ENCODE measurements around the gene RPL37. TPM values are rescaled to one million over a fixed set of nuclear protein-coding genes. Genes with fewer than 3 reads are reported as not detected.
A peak's percentile ranks its signal among the peaks of the same experiment; 100 is the strongest.
"Not testable (repeated sequence)": the region's sequence is repeated elsewhere in the genome, so short reads cannot be mapped to it uniquely, and the experiment has no call there.

Gene RPL37
- total RNA-seq, 1 donor from 2014 or later, result 965 TPM

- intact Hi-C loops (cut with DNase I), result no loop called here
- no peak for TF ChIP-seq CTCF (IDR thresholded peaks at IDR 0.05)
- DNase-seq (no peak), ATAC-seq (no peak)
- peaks cover 34% of the 10 kb centered on the region for H3K4me1 ChIP-seq
- no peaks in the 10 kb centered on the region for H3K9me3 ChIP-seq
- no peaks in the 10 kb centered on the region for H3K27me3 ChIP-seq (ENCODE audit: low read depth)
- no peaks in the 10 kb centered on the region for H3K36me3 ChIP-seq
- H3K4me3 ChIP-seq, result no peak overlapping the region
- H3K27ac ChIP-seq, result no peak overlapping the region
Observed at GRCh38 chr5:40790947-40791593, 44.0 kb downstream of the RPL37 start.

DNA sequence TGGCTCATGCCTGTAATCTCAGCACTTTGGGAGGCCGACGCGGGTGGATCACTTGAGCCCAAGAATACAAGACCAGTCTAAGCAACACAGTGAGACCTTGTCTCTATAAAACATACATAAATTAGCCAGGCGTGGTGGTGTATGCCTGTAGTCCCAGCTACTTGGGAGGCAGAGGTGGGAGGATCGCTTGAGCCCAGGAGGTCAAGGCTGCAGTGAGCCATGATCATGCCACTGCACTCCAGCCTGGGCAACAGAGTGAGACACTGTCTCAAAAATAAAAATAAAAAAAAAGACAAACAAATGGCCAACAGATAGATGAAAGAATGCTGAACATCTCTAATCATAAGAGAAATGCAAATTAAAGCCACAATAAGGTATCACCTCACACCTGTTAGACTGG lies 46.1 kb downstream of the RPL37 start:
- H3K27ac ChIP-seq; intact Hi-C loops (cut with DNase I); DNase-seq; H3K27me3 ChIP-seq (ENCODE audit: low read depth); H3K9me3 ChIP-seq; H3K4me3 ChIP-seq; ATAC-seq; H3K36me3 ChIP-seq: not testable (repeated sequence)
- peaks cover 36% of the 10 kb centered on the region for H3K4me1 ChIP-seq

GRCh38 chr5:40787986-40788385 lies 47.0 kb downstream of the RPL37 start:
- intact Hi-C loops (cut with DNase I), result no loop called here
- TF ChIP-seq CTCF (IDR thresholded peaks at IDR 0.05), result no peak
- no peak overlapping the region for H3K4me3 ChIP-seq
- DNase-seq, result no peak
- no peaks in the 10 kb centered on the region for H3K9me3 ChIP-seq
- H3K36me3 ChIP-seq, result no peaks in the 10 kb centered on the region
- no peaks in the 10 kb centered on the region for H3K27me3 ChIP-seq (ENCODE audit: low read depth)
- ATAC-seq, result no peak
- H3K4me1 ChIP-seq, result peaks cover 40% of the 10 kb centered on the region
- H3K27ac ChIP-seq, result no peak overlapping the region

- ATAC-seq; H3K27ac ChIP-seq; H3K4me3 ChIP-seq; DNase-seq; H3K27me3 ChIP-seq (ENCODE audit: low read depth); H3K9me3 ChIP-seq; H3K36me3 ChIP-seq; intact Hi-C loops (cut with DNase I): not testable (repeated sequence)
- H3K4me1 ChIP-seq, result peaks cover 35% of the 10 kb centered on the region
Observed at GRCh38 chr5:40786664-40787063, 48.4 kb downstream of the RPL37 start.

DNA sequence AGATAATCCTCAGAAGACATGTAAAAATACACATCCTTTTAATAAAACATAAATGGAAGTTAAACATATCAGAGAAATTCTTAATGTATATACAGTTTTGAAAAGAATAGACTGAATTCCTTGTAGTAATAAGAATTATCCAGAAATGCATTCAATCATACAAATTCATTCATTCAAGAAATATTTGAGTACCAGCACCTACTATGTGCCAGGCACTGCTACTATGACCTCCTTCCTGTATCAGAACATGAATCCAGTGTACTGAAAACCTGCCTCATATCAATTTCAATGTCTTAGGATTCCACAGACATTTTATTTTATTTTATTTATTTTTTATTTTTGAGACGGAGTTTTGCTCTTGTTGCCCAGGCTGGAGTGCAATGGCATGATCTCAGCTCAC lies 50.1 kb downstream of the RPL37 start:
- no peak for ATAC-seq
- peaks cover 32% of the 10 kb centered on the region for H3K4me1 ChIP-seq
- H3K9me3 ChIP-seq, result no peaks in the 10 kb centered on the region
- TF ChIP-seq CTCF (IDR thresholded peaks at IDR 0.05), result no peak
- H3K27me3 ChIP-seq (ENCODE audit: low read depth), result no peaks in the 10 kb centered on the region
- intact Hi-C loops (cut with DNase I), result no loop called here
- no peak overlapping the region for H3K4me3 ChIP-seq
- no peak for DNase-seq
- no peak overlapping the region for H3K27ac ChIP-seq
- H3K36me3 ChIP-seq, result no peaks in the 10 kb centered on the region

DNA sequence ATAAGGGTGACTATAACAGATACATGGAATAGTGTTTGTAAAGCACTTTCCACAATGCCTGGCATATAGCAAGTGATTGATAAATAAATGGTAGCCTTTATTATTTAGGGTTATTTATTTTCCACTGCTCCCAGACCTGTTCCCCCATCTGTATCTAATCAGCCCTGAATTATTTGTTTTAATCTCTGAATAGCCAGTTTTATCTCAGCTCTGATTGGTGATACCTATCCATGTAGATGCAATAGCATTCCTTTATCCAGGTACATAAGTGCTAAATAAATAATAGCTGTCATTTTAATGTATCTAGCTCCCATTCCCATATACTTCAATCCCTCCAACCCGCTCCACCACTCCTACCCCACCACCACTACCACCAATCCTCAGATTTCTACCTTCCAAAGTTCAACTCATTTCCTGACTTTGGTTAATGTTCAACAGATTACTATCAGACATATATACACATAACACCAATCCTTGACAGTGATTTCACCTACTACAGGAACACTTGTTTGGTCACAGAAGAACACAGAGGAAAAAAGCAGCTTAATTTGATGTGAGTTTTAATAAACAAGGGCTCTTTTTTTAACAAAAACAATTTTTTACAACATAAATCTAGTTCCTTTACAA lies 50.9 kb downstream of the RPL37 start:
- DNase-seq (no peak), ATAC-seq (peak in 1 of 2 donors; percentile 35)
- intact Hi-C loops (cut with DNase I), result no loop called here
- no peak overlapping the region for H3K4me3 ChIP-seq
- H3K36me3 ChIP-seq, result no peaks in the 10 kb centered on the region
- no peak for TF ChIP-seq CTCF (IDR thresholded peaks at IDR 0.05)
- no peaks in the 10 kb centered on the region for H3K27me3 ChIP-seq (ENCODE audit: low read depth)
- H3K9me3 ChIP-seq, result no peaks in the 10 kb centered on the region
- H3K4me1 ChIP-seq, result peaks cover 32% of the 10 kb centered on the region
- no peak overlapping the region for H3K27ac ChIP-seq

All from lower lobe of right lung (tissue), 2 donors.